ENCODE data around the gene PTPRQ.

GRCh38 chr12:80406253-80406652 lies 37.8 kb upstream of the PTPRQ start:
- TF ChIP-seq, protein P1, sequence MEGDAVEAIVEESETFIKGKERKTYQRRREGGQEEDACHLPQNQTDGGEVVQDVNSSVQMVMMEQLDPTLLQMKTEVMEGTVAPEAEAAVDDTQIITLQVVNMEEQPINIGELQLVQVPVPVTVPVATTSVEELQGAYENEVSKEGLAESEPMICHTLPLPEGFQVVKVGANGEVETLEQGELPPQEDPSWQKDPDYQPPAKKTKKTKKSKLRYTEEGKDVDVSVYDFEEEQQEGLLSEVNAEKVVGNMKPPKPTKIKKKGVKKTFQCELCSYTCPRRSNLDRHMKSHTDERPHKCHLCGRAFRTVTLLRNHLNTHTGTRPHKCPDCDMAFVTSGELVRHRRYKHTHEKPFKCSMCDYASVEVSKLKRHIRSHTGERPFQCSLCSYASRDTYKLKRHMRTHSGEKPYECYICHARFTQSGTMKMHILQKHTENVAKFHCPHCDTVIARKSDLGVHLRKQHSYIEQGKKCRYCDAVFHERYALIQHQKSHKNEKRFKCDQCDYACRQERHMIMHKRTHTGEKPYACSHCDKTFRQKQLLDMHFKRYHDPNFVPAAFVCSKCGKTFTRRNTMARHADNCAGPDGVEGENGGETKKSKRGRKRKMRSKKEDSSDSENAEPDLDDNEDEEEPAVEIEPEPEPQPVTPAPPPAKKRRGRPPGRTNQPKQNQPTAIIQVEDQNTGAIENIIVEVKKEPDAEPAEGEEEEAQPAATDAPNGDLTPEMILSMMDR (IDR thresholded peaks at IDR 0.05), result no peak
- no peak for TF ChIP-seq TCF7L2 (IDR thresholded peaks at IDR 0.05; ENCODE audit: low read depth, low read length)
- TF ChIP-seq, protein P2, sequence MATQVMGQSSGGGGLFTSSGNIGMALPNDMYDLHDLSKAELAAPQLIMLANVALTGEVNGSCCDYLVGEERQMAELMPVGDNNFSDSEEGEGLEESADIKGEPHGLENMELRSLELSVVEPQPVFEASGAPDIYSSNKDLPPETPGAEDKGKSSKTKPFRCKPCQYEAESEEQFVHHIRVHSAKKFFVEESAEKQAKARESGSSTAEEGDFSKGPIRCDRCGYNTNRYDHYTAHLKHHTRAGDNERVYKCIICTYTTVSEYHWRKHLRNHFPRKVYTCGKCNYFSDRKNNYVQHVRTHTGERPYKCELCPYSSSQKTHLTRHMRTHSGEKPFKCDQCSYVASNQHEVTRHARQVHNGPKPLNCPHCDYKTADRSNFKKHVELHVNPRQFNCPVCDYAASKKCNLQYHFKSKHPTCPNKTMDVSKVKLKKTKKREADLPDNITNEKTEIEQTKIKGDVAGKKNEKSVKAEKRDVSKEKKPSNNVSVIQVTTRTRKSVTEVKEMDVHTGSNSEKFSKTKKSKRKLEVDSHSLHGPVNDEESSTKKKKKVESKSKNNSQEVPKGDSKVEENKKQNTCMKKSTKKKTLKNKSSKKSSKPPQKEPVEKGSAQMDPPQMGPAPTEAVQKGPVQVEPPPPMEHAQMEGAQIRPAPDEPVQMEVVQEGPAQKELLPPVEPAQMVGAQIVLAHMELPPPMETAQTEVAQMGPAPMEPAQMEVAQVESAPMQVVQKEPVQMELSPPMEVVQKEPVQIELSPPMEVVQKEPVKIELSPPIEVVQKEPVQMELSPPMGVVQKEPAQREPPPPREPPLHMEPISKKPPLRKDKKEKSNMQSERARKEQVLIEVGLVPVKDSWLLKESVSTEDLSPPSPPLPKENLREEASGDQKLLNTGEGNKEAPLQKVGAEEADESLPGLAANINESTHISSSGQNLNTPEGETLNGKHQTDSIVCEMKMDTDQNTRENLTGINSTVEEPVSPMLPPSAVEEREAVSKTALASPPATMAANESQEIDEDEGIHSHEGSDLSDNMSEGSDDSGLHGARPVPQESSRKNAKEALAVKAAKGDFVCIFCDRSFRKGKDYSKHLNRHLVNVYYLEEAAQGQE (IDR thresholded peaks at IDR 0.05; ENCODE audit: insufficient read depth in 1 of 2, low read depth in 2 of 2, low read length in 1 of 2), result no peak

Measured in Panc1 (cell line).